Tongue (tissue), 2 donors: ENCODE measurements around the gene NRXN3. TPM values are rescaled to one million over a fixed set of nuclear protein-coding genes. Genes with fewer than 3 reads are reported as not detected.

ENCODE experiments used
- DNase-seq: peaks from one replicate; pipeline ENCODE4 v3.0.0-alpha.2; 2015
- total RNA-seq: library from RNA; depleted of rRNA; stranded (reverse); fragments of >200 nt; gene quantifications from one replicate; pipeline ENCODE4 v1.2.3, GENCODE V29; 2014

NRXN3 gene
- total RNA-seq, 1 donor from 2014 or later, result 2.9 TPM

DNA sequence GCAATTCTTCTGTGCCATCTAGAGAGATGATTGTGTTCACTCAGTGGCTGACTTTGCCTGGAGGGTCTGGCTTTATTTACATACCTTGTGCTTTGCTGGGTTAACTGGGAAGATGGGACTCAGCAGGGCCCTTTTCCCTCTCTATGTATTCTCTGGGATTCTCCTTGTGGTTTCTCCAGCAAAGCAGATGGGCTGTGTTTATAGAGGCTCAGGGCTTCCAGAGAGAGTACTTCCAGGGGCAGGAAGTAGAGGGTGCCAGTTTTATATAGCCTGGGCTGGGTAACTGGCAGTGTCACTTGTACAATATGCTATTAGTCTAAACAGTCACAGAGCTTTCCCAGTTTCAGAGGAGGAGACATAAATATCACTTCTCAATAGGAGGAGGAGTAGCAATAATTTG lies 1531.2 kb downstream of the NRXN3 start:
- DNase-seq, result no peak

DNA sequence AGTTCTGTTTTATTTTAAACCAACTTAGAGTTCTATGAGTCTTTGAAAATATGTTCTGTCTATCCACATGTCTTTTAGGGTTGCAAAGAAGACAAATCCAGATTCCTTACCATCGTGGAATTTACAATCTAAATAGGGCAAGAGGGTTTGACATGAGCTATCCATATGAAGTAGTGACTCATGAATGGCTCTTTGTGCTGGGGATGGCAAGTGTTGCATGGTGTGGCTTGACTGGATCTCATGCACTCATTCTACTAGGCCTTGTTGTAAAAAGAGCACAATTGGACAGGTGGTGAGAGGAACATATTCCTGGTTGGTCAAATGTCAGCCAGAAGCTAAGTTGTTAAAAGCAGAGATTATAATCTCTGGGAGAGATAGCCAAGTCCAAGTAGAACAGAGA lies 1532.0 kb downstream of the NRXN3 start:
- DNase-seq, result no peak

DNA sequence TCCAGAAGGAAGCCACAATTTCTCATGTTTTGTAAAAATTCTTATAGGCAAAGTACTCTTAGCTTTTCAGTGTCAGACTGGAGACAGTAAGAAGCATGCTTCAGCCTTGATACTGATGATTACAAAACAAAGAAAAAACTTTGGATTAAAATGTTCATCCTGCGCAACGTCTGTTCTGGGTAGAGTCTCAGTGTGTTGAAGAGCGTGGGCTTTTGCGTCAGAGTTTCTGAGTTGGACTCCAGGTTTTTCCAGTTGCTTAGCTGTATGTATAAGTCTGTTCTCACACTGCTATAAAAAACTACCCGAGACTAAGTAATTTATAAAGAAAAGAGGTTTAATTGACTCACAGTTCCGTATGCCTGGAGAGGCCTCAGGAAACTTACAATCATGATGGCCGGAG lies 1533.0 kb downstream of the NRXN3 start:
- no peak for DNase-seq

DNA sequence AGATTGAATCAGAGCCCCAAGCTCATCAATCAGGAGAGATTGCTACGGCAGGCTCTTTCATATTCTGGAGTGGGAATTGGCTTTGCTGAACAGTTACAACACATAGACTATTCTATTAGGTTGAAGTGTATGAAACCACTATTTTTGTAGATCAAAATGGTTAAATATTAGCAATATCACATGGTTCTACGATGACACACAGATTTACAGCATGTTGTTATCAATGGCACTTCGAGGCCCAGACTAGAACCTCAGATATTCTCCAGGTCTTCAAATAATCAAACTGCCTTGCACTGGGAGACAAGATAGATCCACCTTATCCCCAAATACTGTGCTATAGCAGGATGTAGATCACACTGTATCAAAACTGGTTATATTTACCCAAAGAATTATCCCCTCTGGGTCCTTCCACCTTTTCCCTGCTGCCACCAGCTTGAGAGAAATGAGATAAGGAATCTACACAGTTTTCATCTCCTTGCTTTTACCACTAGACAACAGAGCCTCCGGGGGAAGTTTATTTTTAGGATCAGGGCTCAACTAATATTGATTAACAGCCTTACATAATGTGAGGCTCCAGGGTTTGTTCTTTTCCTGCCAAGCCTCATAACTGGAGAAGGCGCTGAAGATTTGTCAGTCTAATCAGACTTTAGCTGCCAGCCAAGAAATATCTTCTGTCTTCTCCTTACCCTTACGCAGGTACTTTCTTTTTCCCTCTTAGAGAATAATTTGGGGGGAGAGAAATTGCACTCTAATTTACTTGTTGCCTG lies 1534.1 kb downstream of the NRXN3 start:
- no peak for DNase-seq

DNA sequence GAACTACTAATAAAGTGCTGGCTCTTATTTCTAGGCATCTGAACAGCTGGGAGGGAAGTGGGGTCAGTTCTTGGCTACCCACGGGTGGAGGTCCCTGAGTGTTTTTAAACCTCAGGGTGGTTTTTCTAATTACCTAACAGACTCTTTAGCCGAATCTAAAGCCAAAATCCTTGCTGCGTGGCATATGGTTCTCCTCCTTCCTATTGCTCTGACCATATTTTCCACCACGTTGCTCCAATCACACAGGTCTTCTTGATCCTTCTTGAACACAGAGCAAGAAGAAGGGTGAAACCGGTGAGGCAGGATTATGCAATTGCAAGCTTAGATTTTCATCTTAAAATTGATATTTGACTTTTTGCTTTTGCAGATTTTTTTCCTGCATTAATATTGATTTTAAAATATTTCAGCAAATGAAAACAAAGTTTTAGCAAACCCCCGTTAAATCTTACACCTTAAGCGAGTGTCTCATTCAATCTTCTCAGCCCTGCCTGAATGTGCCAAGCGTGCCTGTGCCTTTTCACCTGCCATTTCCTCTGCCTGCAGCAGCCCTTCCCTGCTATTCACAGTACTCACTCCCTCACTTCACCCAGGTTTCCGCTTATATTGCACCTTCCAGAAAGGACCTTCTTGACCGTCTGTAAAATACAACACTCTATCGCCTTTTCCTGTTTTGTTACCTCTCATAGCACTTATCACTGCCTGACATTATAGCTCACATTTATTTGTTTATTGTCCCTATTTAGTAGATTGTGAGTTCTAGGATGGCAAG lies 1535.1 kb downstream of the NRXN3 start:
- DNase-seq, result no peak

DNA sequence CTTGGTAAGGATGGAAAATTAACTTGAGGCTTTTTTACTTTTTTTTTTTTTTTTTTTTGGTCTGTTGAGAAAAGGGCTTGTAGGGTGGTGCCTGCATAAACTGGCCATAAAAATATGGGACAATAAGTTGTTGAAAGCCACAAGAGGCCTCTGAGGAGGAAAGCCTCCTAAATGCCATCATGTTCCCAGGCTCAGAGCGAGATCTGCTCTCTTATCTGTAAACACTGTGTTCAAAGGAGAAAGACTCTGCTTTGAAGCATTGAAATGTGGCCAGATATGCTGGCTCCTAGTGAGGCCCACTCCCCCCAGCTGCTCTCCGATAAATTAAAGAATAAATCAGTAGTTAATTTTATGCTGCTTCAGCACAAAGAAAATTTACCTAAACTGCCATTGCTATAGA lies 1536.2 kb downstream of the NRXN3 start:
- DNase-seq, result no peak

DNA sequence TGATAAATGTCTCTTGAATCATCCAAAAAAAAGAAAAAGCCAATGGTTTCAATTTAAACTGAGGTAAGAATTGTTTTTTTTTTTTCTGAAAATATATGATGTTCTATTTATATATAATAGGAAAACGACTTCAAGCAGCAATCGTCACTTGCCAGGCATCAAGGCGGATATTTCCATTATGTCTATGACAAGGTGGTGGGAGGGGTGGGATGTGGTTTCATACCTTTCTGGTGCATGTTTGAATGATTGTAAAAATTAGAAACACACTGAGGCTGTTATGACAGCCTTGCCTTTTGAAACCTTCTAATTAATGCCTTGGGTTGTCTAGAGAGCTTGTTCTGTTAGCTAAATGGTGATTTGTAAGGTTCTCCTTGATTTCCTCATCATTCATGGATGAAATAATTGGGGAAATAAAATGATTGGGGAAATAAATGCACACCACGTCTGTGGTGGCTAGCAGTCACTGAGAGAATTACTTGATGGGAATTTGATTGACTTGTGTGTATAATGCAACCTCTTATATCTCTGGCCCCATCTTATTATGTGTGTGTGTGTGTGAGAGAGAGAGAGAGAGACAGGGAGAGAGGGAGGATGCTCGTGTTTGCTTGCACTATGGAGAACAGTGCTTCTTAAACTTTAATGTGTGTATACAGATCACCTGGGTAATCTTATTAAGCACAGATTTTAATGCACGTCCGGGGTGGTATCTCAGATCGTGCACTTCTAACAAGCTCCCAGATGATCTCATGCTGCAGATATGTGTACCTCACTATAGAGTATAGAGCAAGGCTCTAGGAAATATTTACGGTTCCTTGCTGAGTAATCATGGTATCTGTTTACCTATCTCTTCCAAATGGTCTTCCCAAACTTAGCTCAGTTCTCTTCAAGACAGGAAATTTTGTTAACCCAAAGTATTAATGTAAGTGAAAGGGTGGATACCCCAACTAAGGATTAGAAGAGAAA lies 1538.5 kb downstream of the NRXN3 start:
- DNase-seq, result peak; percentile 25

DNA sequence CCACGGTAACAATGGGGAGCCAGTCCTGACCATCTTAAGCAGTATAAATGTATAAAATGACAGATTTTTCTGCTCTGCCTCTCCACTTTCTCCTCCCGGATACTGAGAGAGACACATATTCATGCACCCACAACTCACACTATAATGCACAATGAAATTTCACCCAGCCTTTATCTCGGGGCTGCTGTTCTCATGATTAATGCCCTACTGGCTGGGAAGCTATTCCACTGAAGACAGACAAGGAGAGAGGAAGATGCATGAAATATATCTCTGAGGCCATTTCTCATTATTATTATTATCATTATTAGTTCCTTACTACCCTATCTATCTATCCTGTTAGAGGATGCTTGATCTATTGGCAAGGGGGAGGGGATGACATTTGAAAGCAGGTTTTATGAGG lies 1539.4 kb downstream of the NRXN3 start:
- no peak for DNase-seq

DNA sequence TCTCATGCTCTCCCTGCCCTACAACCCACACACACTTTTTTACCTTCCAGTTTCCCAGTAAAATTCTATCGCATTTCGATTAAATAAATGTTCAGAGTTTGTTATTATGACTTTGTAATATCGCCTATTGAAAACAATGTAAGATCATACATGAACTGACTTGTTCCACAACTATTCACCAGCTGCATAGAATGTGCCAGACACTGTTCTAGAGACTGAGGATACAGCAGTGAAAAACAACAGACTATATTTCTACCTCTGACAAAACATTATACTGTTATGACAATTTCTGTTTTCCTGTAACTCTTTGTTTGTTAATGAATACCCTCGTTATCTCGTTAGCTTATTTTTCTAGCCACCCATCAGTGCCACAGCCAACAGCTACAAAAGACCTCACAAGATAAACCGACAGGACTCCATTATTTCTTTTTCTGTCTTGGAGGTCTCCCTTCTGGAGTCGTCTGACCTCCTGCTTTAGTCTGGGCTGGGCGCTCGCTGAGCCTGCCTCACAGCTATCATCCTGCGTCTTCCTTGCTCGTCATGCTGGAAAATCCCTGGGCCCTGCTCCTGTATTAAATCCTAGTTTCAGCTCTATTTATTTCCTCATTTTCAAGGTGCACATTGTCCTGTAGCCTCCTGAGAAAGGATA lies 1542.3 kb downstream of the NRXN3 start:
- no peak for DNase-seq

DNA sequence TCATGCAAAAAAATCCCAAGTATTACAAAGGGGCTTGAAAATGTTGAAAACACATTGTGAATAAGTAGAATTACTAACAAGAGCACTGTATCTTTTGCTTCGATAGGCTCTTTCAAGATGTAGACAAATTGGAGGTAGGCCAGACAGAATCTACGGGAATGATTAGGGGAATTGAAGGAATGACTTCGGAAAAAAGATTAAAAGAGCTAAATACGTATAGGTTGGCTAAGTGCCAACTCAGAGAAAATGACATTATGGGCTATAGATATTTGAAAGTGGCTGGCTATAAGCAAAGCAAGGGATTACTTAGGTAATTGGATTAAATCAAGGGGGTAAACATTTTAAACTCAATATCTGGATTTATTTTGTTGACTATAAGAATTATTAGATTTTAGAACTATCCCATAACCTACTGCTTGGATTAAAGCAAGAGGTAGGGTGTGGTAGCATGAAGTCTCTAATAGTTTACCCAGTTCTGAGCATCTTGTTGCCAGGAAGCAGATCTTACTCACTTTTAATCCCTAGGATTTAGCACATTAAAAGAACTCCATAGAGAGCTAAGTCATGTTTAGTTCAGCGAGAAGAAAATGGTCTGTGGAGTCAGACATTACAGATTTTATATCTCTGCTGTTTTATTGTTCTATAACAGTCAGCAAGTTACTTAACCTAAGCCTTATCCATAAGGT lies 1551.4 kb downstream of the NRXN3 start:
- peak; percentile 49 for DNase-seq

DNA sequence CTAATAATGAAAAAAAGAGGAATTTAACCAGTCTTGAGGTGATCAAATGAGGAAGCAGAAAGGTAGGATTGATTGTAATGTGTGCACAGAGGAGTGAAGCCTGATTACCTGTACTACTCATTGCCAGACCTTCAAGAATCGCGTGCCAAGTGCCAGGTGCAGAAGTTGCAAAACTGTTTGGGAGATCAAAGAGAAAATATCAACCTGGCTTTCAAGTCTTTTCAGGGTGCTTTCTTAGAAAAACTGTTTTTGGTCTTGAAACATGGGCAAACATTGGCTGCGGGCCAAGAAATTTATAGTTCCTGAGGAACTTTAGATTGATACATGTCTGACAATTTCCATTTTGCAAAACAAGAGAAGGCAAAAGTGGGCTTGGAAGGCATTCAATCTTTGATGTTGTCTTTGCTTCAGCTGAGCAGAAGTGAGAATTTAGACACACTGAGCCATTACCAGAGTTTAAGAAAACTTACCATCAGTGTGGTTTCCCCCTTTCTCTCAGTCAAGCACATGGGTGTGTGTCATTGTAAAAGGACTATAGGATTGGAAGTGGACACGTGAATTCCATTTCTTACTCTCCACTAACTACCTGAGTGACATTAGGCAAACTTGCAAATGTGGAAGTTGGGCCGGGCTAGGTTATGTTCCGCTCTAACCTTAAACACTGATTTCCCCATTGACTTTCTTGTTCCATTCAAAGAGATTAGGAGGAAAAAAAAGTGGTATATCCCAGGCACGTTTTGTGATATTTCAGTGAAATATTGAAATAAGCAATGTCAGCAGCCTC lies 1555.0 kb downstream of the NRXN3 start:
- no peak for DNase-seq

DNA sequence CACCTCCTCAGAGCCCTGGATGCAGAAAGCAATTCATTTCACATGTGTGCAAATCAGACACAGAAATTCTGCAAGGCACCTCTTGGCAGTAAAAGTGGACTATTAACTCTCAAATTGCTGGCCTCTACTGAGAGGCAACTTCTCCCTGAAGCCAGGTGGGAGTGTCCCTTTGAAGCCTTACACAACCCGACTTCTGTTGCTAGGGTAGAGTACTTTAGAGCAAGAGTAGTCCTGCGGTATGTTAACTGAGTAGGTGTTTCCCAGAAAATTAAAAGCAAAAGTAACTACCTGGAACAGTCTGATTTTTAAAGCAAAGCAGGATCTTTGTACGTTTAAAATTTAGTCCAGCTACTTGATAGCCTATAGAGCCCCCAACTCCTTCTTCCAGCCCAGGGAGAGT lies 1557.7 kb downstream of the NRXN3 start:
- DNase-seq, result no peak

DNA sequence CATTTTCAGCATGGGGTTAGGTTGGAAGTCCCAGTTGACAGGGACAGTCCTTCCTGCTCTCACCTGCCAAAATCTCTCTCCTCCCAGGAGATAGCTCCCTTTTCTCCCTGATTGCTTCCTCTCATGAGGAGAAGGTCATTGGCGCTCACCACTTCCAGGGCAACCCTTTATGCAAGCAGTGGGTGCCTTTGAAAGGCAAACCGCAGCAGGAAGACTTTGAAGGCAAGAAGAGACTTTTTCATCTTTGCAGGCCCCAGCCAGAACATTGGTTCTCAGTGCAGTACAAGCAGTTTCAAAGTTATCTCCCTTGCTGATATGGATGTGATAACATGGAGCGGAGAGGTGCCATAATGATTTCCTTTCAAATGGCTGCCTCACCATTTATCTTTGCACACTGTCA lies 1558.2 kb downstream of the NRXN3 start:
- DNase-seq, result no peak

DNA sequence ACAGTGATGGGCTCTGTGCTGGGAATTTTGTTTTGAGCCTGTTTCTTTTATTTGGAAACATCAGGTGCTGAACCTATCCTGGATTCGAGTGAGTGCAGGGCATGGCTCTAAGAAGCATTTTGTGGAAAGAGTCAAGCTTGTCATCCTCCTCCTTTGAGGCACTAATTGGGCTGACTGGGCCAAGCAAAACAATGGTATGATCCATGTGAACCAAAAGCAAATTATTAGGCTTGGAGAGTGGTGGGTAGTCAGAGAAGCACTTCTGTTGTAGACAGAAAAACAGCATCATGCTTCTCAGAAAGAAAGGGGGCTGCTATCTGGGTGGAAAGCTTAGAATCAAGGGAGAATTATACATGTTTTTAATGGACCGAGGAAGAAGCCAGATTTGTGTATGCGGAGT lies 1559.6 kb downstream of the NRXN3 start:
- DNase-seq, result no peak

DNA sequence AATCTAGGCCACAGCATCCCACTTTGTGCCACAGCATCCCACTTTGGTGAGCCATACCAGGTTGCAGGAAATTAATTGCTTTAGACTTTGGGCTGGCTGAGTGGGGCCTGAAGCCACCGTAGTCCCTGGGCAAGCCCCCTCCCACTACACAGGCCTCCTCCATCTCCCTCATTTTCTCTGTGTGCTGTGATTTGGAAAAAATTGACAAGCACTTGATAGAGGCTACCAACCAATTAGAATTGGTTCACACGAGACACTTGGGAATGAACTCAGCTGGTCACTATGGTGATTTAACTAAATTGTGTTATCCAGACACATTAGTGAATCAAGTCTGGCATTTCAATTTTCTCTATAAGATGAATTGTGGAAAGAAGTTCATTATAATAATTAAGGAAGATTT lies 1560.0 kb downstream of the NRXN3 start:
- DNase-seq, result no peak

DNA sequence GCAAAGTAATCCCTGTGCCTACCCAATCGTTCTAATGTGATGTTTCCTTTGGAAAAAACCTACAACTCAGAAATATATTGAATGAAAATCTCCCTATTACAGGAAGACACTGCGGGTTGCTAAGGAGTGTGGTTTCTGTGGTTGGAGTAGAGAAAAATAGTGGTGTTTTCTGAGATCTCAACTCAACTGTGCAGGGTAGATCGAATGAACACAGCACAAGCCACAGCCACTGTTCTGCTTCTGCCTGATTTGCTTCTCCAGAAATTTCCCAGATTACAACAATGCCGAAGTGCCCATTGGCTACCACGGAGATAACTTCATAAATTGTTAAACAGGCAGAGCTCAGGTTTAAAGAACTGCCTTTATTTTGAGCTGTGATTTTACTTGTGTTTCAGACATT lies 1560.8 kb downstream of the NRXN3 start:
- DNase-seq, result no peak

DNA sequence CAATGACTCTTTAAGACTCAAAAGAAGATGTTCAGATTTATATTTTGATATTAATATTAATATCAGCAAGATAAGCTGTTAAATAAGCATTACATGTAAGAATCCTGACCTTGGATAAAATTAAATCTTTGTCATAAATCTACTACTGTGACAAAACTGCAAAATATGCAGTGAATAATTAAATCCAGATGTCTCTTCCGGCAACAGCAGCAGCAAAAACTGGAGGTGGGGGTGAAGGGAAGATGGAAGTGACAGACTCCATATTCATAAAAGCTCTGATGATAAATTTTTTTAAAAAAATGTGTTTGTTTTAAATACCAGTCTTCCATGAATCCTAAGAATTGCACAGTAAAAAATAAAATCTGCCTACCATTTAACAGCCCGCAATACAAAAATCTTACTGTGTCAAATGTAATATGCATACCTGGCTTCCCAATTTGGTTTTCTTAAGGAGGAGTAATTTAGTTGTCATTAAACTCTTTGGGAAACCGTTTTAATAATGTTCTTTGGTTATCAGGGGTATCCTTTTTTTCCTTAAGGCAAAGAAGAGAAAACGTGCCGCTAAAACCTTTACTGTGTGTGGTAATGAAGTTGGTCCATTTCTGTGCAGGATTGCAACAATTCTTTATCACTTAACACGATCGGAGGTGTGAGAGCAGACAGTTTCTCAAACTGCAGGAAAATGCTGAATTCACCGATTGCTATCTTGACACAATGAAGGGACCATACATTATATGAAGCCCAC lies 1562.9 kb downstream of the NRXN3 start:
- DNase-seq, result no peak

DNA sequence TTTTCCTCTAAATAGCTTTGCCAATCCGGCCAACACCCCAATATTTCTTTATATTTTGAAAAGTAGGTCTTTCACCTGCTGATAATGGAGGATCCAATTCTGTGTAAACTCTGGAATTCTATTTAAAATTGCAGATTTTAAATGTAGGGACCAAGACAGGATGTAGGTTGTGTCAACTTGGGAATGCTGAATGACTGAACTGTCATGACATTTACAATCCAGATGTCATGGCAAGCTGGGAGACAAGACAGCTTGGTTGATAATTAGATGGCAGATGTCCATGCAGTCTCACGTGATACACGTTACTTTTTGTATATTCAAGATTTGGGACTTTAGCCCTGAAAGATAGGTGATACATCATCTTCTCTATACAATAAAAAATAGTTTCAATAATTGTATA lies 1564.0 kb downstream of the NRXN3 start:
- DNase-seq, result no peak

DNA sequence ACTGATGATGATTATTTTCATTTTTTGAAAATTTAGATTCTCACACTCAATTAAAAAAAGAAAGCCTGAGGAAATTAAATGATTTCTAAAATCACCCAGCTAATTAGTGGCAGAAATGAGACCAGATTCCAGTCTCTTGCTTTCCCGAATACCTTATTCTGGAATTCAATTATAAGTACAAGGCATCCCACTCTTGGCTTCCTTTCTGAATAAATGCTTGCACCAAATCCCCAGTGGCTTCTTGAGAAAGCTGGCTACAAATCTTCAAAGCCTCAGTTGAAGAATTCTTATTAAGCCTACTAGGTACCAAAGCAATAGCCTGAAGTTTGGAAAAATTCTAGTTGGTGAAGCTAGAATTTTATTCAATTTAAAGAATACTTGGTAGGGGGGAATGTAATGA lies 1564.5 kb downstream of the NRXN3 start:
- DNase-seq, result no peak

DNA sequence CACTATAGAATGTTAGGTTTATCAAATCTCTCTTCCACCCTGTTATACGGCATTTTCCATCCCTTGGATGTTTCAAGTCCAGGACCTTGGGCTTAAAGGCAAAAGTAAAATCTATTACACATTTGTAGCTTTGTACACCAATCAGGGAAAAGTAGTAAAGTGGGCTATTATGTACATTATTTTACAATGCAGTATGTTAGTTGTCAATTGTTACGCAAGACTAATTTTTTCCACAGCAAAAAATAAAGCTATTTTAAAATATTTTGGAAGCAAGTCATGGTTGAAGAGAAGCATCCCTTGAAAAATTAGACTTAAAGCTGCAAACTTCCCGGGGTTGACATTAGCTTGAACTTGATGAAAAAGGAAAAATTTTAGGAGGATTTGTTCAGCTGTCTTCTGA lies 1564.9 kb downstream of the NRXN3 start:
- no peak for DNase-seq
